ENCODE data around the gene PEX13. TPM values are rescaled to one million over a fixed set of nuclear protein-coding genes. Genes with fewer than 3 reads are reported as not detected.

PEX13 gene
- total RNA-seq, 1 donor, result 42.3 TPM

DNA sequence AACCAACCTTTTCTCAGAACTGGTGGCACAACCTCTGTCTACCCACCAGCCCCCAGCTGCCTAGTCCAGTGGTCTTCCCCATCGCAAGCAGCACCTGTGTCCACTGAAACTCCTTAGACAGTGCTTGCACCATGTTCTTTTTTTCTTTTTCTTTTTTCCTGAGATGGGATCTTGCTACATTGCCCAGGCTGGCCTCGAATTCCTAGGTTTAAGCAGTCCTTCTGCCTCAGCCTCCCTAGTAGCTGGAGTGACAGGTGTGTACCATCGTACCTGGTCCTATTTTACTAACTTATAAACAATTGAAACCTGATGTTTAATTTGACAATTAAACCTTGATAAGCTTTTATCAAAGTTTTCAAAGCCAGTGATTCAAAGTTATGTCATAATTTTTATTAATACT lies 78.9 kb downstream of the PEX13 start:
- TF ChIP-seq, protein P1, sequence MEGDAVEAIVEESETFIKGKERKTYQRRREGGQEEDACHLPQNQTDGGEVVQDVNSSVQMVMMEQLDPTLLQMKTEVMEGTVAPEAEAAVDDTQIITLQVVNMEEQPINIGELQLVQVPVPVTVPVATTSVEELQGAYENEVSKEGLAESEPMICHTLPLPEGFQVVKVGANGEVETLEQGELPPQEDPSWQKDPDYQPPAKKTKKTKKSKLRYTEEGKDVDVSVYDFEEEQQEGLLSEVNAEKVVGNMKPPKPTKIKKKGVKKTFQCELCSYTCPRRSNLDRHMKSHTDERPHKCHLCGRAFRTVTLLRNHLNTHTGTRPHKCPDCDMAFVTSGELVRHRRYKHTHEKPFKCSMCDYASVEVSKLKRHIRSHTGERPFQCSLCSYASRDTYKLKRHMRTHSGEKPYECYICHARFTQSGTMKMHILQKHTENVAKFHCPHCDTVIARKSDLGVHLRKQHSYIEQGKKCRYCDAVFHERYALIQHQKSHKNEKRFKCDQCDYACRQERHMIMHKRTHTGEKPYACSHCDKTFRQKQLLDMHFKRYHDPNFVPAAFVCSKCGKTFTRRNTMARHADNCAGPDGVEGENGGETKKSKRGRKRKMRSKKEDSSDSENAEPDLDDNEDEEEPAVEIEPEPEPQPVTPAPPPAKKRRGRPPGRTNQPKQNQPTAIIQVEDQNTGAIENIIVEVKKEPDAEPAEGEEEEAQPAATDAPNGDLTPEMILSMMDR (IDR thresholded peaks at IDR 0.05; ENCODE audit: insufficient read depth, low read depth, low read length), result no peak
- H3K4me3 ChIP-seq (ENCODE audit: low read depth, low read length), result no peak overlapping the region
- no peak for DNase-seq (ENCODE audit: low read depth)

DNA sequence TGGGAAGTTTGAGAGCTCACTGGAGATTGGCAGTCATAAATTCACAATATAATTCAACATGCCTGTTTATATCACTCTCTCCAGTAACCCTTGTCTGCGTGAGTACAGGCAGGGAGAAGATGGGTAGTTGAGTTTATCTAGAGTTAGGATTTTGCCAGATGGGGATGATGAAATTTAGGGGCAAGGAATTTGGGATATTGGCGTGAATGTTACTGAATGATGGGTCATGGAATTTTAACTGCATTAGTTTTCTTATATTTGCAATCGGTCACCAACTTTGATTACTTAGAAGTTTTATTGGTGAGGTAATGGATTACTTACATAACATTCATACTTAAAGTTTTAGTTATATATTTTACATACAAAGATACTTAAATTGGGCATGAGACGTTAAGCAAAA lies 83.3 kb downstream of the PEX13 start:
- H3K4me3 ChIP-seq (ENCODE audit: low read depth, low read length), result no peak overlapping the region
- TF ChIP-seq, protein P1 (IDR thresholded peaks at IDR 0.05; ENCODE audit: insufficient read depth, low read depth, low read length), result no peak
- no peak for DNase-seq (ENCODE audit: low read depth)

Small RNA genes lying within 50 kb of the gene (small RNA-seq; reads per million reads assigned to genes)
- gene RNA5SP95, result not detected

Other genes starting within 250 kb of the PEX13 start
- gene REL, start 136.1 kb upstream of the PEX13 start, total RNA-seq, result 6.4 and 7.3 TPM in 2 replicates
- gene PUS10, start 535 bp downstream of the PEX13 start, total RNA-seq, result 4.2 and 7.8 TPM in 2 replicates
- 13.2 and 16.0 TPM in 2 replicates for gene SANBR, start 48.2 kb downstream of the PEX13 start, total RNA-seq
- 4.2 and 13.0 TPM in 2 replicates for gene C2orf74, start 144.5 kb downstream of the PEX13 start, total RNA-seq

Measured in fibroblast of villous mesenchyme (primary cell).